AG10803 (cell line): ENCODE data around the gene ESR1.

Experiments used
- DNase-seq: peaks from one replicate; pipeline ENCODE4 v3.0.0; 2010; ENCODE audit warnings: low read depth
- H3K4me3 ChIP-seq: 2 replicates; pipeline ENCODE4 v1.5.1; 2011; ENCODE audit warnings: mild to moderate bottlenecking, low read length, control low read depth
- CTCF ChIP-seq: conservative IDR thresholded peaks from 2 replicates; pipeline ENCODE4 v1.5.1; 2011; ENCODE audit warnings: mild to moderate bottlenecking, low read length, control low read depth, inconsistent platforms

Gene ESR1

GRCh38 chr6:152155792-152156191, 348.3 kb downstream of the ESR1 start:
- TF ChIP-seq CTCF: no peak
- no peak overlapping the region for H3K4me3 ChIP-seq
- no peak for DNase-seq

- no peak for DNase-seq
- no peak overlapping the region for H3K4me3 ChIP-seq
- no peak for TF ChIP-seq CTCF
Measured at GRCh38 chr6:152160346-152160745, 352.9 kb downstream of the ESR1 start.

- TF ChIP-seq CTCF: no peak
- peak; percentile 48 for DNase-seq
- H3K4me3 ChIP-seq: no peak overlapping the region
Measured at GRCh38 chr6:152161501-152161900, 354.0 kb downstream of the ESR1 start.

GRCh38 chr6:152164957-152165356, 357.5 kb downstream of the ESR1 start:
- TF ChIP-seq CTCF: no peak
- DNase-seq: no peak
- no peak overlapping the region for H3K4me3 ChIP-seq

DNA sequence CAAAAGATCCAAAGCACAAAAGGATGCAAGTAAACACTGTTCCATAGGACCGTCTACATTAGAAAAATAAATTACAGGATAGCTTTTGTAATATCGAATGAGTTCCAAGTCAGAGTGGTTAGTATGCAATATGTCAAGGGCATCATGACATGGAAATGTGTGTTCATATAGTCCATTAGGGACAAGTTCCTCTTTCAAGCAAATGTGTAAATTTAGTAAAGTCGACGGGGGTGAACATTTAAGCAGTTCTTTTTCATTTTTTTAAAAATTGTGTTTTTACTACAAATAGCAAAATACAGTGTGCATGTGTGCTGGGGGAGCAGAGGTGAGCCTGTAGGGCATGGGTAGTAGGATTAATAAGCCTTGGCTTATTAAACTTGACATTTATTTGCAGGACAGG, 359.0 kb downstream of the ESR1 start:
- no peak overlapping the region for H3K4me3 ChIP-seq
- no peak for DNase-seq
- no peak for TF ChIP-seq CTCF

DNA sequence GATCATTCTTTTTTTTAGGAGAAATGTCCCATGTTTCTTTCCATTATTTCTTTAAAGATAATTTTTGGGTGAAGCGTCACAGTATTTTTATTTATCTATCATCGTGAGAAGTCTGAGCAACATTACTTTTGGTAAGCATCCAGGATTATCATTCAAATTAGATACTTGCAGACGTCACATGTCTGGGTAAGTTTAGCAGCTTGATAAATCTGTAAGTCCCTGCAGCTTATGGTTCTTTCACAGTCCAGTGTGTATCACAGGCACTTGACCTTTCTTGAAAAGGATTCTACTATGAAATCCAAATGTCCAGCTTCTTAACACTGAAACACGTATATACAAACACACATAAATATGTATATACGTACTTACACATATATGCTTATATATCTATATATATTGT, 359.4 kb downstream of the ESR1 start:
- no peak for TF ChIP-seq CTCF
- no peak for DNase-seq
- no peak overlapping the region for H3K4me3 ChIP-seq

GRCh38 chr6:152167641-152168603, 360.4 kb downstream of the ESR1 start:
- no peak for TF ChIP-seq CTCF

More at GRCh38 chr6:152167641-152168603, 360.4 kb downstream of the ESR1 start:
- no peak for DNase-seq
- no peak overlapping the region for H3K4me3 ChIP-seq
